C4-2B (cell line): ENCODE measurements around the gene TMEM129.

Experiments
- ZFX ChIP-seq: fragments of 450-650 bp; IDR thresholded peaks from 2 replicates; pipeline ENCODE4 v1.6.1; 2017
- TF ChIP-seq, protein P1 (sequence below): fragments of 450-650 bp; conservative IDR thresholded peaks from 2 replicates; pipeline ENCODE4 v1.5.1; 2017; ENCODE audit warnings: mild to moderate bottlenecking

- TF ChIP-seq, protein P1, sequence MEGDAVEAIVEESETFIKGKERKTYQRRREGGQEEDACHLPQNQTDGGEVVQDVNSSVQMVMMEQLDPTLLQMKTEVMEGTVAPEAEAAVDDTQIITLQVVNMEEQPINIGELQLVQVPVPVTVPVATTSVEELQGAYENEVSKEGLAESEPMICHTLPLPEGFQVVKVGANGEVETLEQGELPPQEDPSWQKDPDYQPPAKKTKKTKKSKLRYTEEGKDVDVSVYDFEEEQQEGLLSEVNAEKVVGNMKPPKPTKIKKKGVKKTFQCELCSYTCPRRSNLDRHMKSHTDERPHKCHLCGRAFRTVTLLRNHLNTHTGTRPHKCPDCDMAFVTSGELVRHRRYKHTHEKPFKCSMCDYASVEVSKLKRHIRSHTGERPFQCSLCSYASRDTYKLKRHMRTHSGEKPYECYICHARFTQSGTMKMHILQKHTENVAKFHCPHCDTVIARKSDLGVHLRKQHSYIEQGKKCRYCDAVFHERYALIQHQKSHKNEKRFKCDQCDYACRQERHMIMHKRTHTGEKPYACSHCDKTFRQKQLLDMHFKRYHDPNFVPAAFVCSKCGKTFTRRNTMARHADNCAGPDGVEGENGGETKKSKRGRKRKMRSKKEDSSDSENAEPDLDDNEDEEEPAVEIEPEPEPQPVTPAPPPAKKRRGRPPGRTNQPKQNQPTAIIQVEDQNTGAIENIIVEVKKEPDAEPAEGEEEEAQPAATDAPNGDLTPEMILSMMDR = no peak
- TF ChIP-seq ZFX = no peak
These were observed 38.3 kb downstream of the TMEM129 start for GRCh38 chr4:1682860-1683259.
